ENCODE results near the gene LUZP2.

LUZP2 gene

DNA sequence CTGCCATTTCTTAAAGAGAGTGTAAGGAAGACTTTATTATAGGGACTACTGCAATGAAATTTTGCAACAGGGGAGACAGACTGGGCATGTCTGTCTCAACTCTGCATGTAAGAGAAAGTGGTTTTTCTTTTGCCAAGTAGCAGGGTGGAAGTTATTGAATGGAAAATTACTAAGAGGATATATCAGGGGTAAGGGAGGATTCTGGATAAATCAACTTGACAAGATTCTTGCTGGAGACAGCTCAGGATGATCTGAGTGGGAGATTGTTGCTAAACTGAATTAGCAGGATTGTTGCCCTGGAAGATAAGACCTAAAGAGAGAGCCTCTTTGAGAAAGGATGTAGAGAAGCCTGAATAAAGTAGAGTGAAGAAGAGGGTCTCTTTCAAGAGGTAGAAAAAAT, 145.8 kb downstream of the LUZP2 start:
- no peak for TF ChIP-seq CTCF (IDR thresholded peaks at IDR 0.05; ENCODE audit: low read depth, low read length)
- no peak for DNase-seq (ENCODE audit: extremely low read depth, low read depth)

DNA sequence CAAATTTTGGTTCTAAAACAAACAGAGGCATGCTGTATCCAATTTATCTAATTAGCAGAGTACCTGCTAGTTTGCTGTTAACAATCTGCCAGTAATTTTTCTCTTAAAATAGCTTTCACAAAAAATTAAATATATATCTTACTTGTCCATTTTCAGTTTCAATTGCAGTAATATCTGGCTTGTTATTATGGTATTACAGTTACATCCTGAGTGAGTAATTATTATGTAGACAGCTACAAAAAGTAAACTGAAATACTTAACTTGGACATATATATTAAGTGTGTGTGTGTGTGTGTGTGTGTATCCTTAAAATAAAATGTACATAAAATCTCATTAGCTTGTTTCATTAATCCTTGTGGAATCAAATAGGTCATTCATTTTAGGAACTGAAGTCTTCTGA, 148.7 kb downstream of the LUZP2 start:
- no peak for TF ChIP-seq CTCF (IDR thresholded peaks at IDR 0.05; ENCODE audit: low read depth, low read length)
- no peak for DNase-seq (ENCODE audit: extremely low read depth, low read depth)

DNA sequence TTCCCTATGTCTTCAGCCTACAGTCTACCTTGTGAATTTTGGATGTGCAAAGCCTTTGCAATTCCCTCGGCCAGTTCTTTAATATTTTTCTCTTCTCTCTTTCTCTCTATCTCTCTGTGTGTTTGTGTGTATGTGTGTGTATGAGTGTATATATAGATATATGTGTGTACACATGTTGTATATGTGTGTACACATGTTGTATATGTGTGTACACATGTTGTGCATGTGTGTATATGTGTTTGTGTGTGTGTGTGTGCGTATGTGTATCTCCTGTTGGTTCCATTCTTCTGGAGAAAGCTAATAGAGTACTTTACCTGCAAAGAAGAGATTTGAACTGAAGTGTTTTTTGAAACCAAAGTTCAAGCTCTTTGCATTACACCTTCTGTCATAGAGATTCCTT, 155.0 kb downstream of the LUZP2 start:
- DNase-seq (ENCODE audit: extremely low read depth, low read depth), result no peak
- no peak for TF ChIP-seq CTCF (IDR thresholded peaks at IDR 0.05; ENCODE audit: low read depth, low read length)

- no peak for TF ChIP-seq CTCF (IDR thresholded peaks at IDR 0.05; ENCODE audit: low read depth, low read length)
- DNase-seq (ENCODE audit: extremely low read depth, low read depth), result no peak
These were observed 157.0 kb downstream of the LUZP2 start for GRCh38 chr11:24653901-24654300.

GRCh38 chr11:24661331-24661730, 164.5 kb downstream of the LUZP2 start:
- no peak for TF ChIP-seq CTCF (IDR thresholded peaks at IDR 0.05; ENCODE audit: low read depth, low read length)
- no peak for DNase-seq (ENCODE audit: extremely low read depth, low read depth)

DNA sequence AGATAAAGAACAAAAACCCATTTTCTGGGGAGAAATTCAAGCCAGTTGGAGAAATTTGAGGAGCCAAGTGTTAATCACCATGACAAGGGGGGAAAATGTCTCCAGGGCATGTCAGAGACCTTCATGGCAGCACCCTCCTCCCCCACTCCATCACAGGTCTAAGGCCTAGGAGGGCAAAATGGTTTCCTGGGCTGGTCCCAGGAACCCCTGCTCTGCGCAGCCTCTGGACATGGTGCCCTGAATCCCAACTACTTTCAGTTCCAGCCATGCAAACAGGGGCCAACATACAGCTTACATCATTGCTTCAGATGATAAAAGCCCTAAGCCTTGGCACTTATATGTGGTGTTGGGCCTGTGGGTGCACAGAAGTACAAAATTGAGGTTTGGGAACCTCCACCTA, 167.5 kb downstream of the LUZP2 start:
- no peak for TF ChIP-seq CTCF (IDR thresholded peaks at IDR 0.05; ENCODE audit: low read depth, low read length)
- no peak for DNase-seq (ENCODE audit: extremely low read depth, low read depth)

DNA sequence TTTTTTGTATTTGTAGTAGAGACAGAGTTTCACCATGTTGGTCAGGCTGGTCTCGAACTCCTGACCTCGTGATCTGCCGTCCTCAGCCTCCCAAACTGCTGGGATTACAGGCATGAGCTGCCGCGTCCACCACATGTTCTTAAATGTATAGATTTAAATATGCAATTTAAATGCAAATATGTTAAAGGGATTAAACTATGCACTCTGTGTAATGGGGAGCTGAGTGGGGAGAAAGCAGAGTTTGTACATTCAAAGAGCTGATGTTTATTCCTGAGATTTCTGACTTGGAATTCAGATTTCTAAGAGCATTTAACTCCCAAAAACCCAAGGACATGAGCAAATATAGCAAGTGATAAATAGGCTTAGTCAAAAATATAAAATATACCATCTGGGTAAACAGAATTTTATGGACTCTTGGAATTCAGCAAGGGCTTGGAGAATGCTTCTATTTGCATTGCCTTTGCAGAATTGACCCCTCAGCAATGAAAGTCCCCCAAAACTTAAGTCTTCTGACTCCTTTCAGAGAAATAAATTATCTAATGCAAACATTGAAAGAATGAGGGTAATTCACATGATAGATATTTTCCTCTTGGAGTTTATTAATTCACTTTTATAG, 170.6 kb downstream of the LUZP2 start:
- no peak for TF ChIP-seq CTCF (IDR thresholded peaks at IDR 0.05; ENCODE audit: low read depth, low read length)
- DNase-seq (ENCODE audit: extremely low read depth, low read depth), result no peak

All from AG09319 (cell line).